K562 (cell line): ENCODE results near the gene RAB31. TPM values are rescaled to one million over a fixed set of nuclear protein-coding genes. Genes with fewer than 3 reads are reported as not detected.

Experiments
- ATAC-seq: fragments of 200-7000 bp; cut with Tn5 transposase; 3 replicates; pipeline ENCODE4 v1.9.1; 2020; ENCODE audit warnings: moderate library complexity
- BruUV-seq: library from RNA; stranded (reverse); fragments of 400-500 nt; replicated peaks from 2 replicates; lab custom pipeline; 2021; lab: Mats Ljungman, UMichigan
- CTCF ChIA-PET: fragments of 300-600 bp; formaldehyde crosslinking; extraction: SDS; loops from one replicate; lab custom pipeline; 2021; ENCODE audit warnings: low intra/inter-chr PET ratio; lab: Yijun Ruan, JAX
- POLR2A ChIA-PET: fragments of 300-600, 350-650 bp; sonication (Branson Sonifier 250); formaldehyde crosslinking; extraction: SDS; loops from one replicate; lab custom pipeline; 2021; ENCODE audit warnings: antibody characterized with exemption, inconsistent platforms; lab: Yijun Ruan, JAX
- DNase-seq, 4 experiments: peaks; one replicate each; pipeline versions ENCODE4 v3.0.0 to v3.0.0-alpha.2; 2011 to 2018; ENCODE audit warnings: low spot score in 3 of 4, mixed read lengths in 3 of 4; ENCODE audit errors: extremely low read depth in 1 of 4
- FAIRE-seq: peaks from 2 replicates; lab custom pipeline; 2011; peaks lifted over from hg19 to GRCh38; lab: Jason Lieb, UNC
- H2AFZ ChIP-seq: 2 replicates; pipeline ENCODE4 v1.6.0; 2011; ENCODE audit warnings: low read depth, low read length, control low read depth, inconsistent platforms
- H3K27ac ChIP-seq: fragments of 200-600 bp; 3 replicates; pipeline ENCODE4 v1.8.0; 2011; ENCODE audit warnings: low read depth, mild to moderate bottlenecking, control low read depth, inconsistent platforms, low read length, moderate library complexity, mixed read lengths; ENCODE audit errors: extremely low read depth
- H3K27me3 ChIP-seq, 2 experiments: fragments of 300-600 bp in 1 of 2; 2 replicates in 1 of 2; 3 replicates in 1 of 2; pipeline versions ENCODE4 v1.6.0 to v1.8.0; 2011; ENCODE audit warnings: inconsistent platforms in 2 of 2, low read length in 2 of 2, mild to moderate bottlenecking in 1 of 2, mixed read lengths in 1 of 2, moderate library complexity in 1 of 2; ENCODE audit not compliant: control insufficient read depth in 2 of 2, insufficient read depth in 2 of 2
- H3K36me3 ChIP-seq: fragments of 300-600 bp; 3 replicates; pipeline ENCODE4 v1.8.0; 2011; ENCODE audit warnings: mild to moderate bottlenecking, low read length, inconsistent platforms; ENCODE audit not compliant: control insufficient read depth, insufficient read depth
- H3K4me1 ChIP-seq, 2 experiments: fragments of 200-600 bp in 1 of 2; replicated peaks in 1 of 2; 2 replicates in 1 of 2; 3 replicates in 1 of 2; pipeline versions ENCODE4 v1.5.1 to v1.8.0; 2011; ENCODE audit warnings: inconsistent platforms in 2 of 2, low read length in 2 of 2, mild to moderate bottlenecking in 1 of 2, mixed read lengths in 1 of 2, moderate library complexity in 1 of 2; ENCODE audit not compliant: control insufficient read depth in 2 of 2, insufficient read depth in 2 of 2
- H3K4me2 ChIP-seq: 2 replicates; pipeline ENCODE4 v1.6.1; 2011; ENCODE audit warnings: low read length, control low read depth, inconsistent platforms, mixed read lengths; ENCODE audit not compliant: insufficient read depth
- H3K4me3 ChIP-seq: fragments of 200-600 bp; sonication (generic), shearing (Covaris generic); 2 replicates; pipeline ENCODE4 v1.5.1; 2016; ENCODE audit warnings: control low read depth, inconsistent platforms
- H3K79me2 ChIP-seq: fragments of 200-600 bp; 3 replicates; pipeline ENCODE4 v1.8.0; 2011; ENCODE audit warnings: low read length, inconsistent platforms; ENCODE audit not compliant: control insufficient read depth, insufficient read depth
- H3K9ac ChIP-seq, 2 experiments: 2 replicates each; pipeline versions ENCODE4 v1.6.0 to v1.6.1; 2011; ENCODE audit warnings: low read depth in 2 of 2, low read length in 2 of 2, control low read depth in 1 of 2, inconsistent platforms in 1 of 2, mild to moderate bottlenecking in 1 of 2, mixed read lengths in 1 of 2; ENCODE audit not compliant: insufficient read depth in 1 of 2
- H3K9me1 ChIP-seq: one replicate; pipeline ENCODE4 v1.6.0; 2011; ENCODE audit warnings: inconsistent platforms, mild to moderate bottlenecking, low read length, moderate library complexity; ENCODE audit not compliant: control insufficient read depth, insufficient read depth
- H3K9me3 ChIP-seq: replicated peaks from 2 replicates; pipeline ENCODE4 v1.5.1; 2011; ENCODE audit warnings: low read depth, low read length, inconsistent platforms; ENCODE audit not compliant: control insufficient read depth, insufficient read depth
- H4K20me1 ChIP-seq: replicated peaks from 2 replicates; pipeline ENCODE4 v1.6.1; 2011; ENCODE audit warnings: low read length, inconsistent platforms, mixed read lengths; ENCODE audit not compliant: control insufficient read depth, insufficient read depth
- CEBPB ChIP-seq: fragments of 450-650 bp; IDR thresholded peaks from 2 replicates; pipeline ENCODE4 v1.6.1; 2016; ENCODE audit warnings: missing genetic modification characterization, missing compliant biosample characterization
- DIDO1 ChIP-seq: fragments of 450-650 bp; IDR thresholded peaks from 2 replicates; pipeline ENCODE4 v1.6.1; 2016; ENCODE audit warnings: low read depth, missing biosample characterization, missing genetic modification characterization
- ELF4 ChIP-seq: fragments of 450-650 bp; formaldehyde crosslinking; IDR thresholded peaks from 2 replicates; pipeline ENCODE4 v1.4.0; 2022; ENCODE audit warnings: missing genetic modification characterization
- FOS ChIP-seq: IDR thresholded peaks from 3 replicates; pipeline ENCODE4 v1.6.1; 2011; ENCODE audit not compliant: insufficient read length; ENCODE audit errors: extremely low read depth
- HDAC1 ChIP-seq, 2 experiments: fragments of 450-650 bp; IDR thresholded peaks; 2 replicates each; pipeline ENCODE4 v1.6.1; 2016 to 2017; ENCODE audit warnings: inconsistent platforms in 1 of 2, mild to moderate bottlenecking in 1 of 2, moderate library complexity in 1 of 2
- JUN ChIP-seq, 2 experiments: sonication (generic) in 1 of 2; formaldehyde crosslinking in 1 of 2; IDR thresholded peaks; 2 replicates each; pipeline versions ENCODE4 v1.6.1 to v1.8.0; 2012 to 2022; ENCODE audit warnings: borderline replicate concordance in 2 of 2, mild to moderate bottlenecking in 2 of 2, improper control_type of control experiment in 1 of 2, low read depth in 1 of 2, low read length in 1 of 2, missing genetic modification reagents in 1 of 2
- JUND ChIP-seq, 2 experiments: IDR thresholded peaks; 2 replicates in 1 of 2; 3 replicates in 1 of 2; pipeline ENCODE4 v1.6.1; 2011; ENCODE audit warnings: borderline replicate concordance in 2 of 2, low read depth in 2 of 2, low read length in 2 of 2, improper control_type of control experiment in 1 of 2, missing biosample characterization in 1 of 2, missing genetic modification characterization in 1 of 2, missing genetic modification reagents in 1 of 2
- MAFF ChIP-seq: IDR thresholded peaks from 2 replicates; pipeline ENCODE4 v1.6.1; 2012; ENCODE audit warnings: low read length, improper control_type of control experiment
- MCM2 ChIP-seq: fragments of 450-650 bp; IDR thresholded peaks from 2 replicates; pipeline ENCODE4 v1.6.1; 2017; ENCODE audit warnings: low read depth, mild to moderate bottlenecking
- NR2C2 ChIP-seq, 2 experiments: fragments of 200-800 bp in 1 of 2; sonication (Bioruptor generic) in 1 of 2; sonication (generic) in 1 of 2; formaldehyde crosslinking in 1 of 2; IDR thresholded peaks; 2 replicates each; pipeline versions ENCODE4 v1.6.1 to v1.8.0; 2016 to 2022; ENCODE audit warnings: mild to moderate bottlenecking in 1 of 2, missing compliant biosample characterization in 1 of 2, missing genetic modification characterization in 1 of 2, missing genetic modification reagents in 1 of 2
- PRPF4 ChIP-seq: fragments of 200-400 bp; formaldehyde crosslinking; IDR thresholded peaks from one replicate; pipeline ENCODE4 v1.6.1; 2017; ENCODE audit warnings: low read length, low read depth, mild to moderate bottlenecking; ENCODE audit not compliant: insufficient read depth, poor library complexity, severe bottlenecking
- RAD51 ChIP-seq: fragments of 450-650 bp; IDR thresholded peaks from 2 replicates; pipeline ENCODE4 v1.7.1; 2016; ENCODE audit warnings: low read depth, mild to moderate bottlenecking, borderline replicate concordance
- SP1 ChIP-seq: sonication (generic); formaldehyde crosslinking; IDR thresholded peaks from 2 replicates; pipeline ENCODE4 v1.8.1; 2022; ENCODE audit warnings: mild to moderate bottlenecking, missing genetic modification reagents
- ZBTB7A ChIP-seq: IDR thresholded peaks from 2 replicates; pipeline ENCODE4 v1.6.1; 2011; ENCODE audit warnings: low read depth, mild to moderate bottlenecking, low read length, moderate library complexity, borderline replicate concordance; ENCODE audit not compliant: control insufficient read depth
- ZNF586 ChIP-seq: fragments of 450-650 bp; formaldehyde crosslinking; conservative IDR thresholded peaks from 2 replicates; pipeline ENCODE4 v1.4.0; 2020; ENCODE audit warnings: mild to moderate bottlenecking, moderate library complexity
- WGBS: fragments of 100-300 bp; shearing (Covaris generic); methylation state at CpG from one replicate; pipeline ENCODE4 v1.1.6; 2016; ENCODE audit warnings: low coverage, mixed read lengths; ENCODE audit not compliant: insufficient coverage; ENCODE audit errors: missing lambda C conversion rate; 5-methylcytosine and 5-hydroxymethylcytosine counted together
- in situ Hi-C: fragments of 300-500 bp; cut with MboI; formaldehyde crosslinking; loops from 4 replicates; pipeline ENCODE4 v1.15.0; 2018; ENCODE audit warnings: inconsistent platforms, mixed read lengths
- intact Hi-C: fragments of 100-400 bp; cut with micrococcal nuclease; formaldehyde crosslinking; loops from 2 replicates; pipeline ENCODE4 v1.14.2; 2022
- polyA plus RNA-seq, 8 experiments: library from polyadenylated mRNA; depleted of rRNA in 4 of 8; stranded (reverse) in 5 of 8; unstranded in 3 of 8; fragments of >200 nt; fragmentation: Nextera tagmentation in 2 of 8; fragmentation: Illumina TruSeq in 1 of 8; extraction: Ambion mirVana in 2 of 8; extraction: Trizol in 1 of 8; gene quantifications; 2 replicates each; pipeline versions ENCODE4 v1.2.1 to v1.2.3, GENCODE V29; 2011 to 2014; ENCODE audit warnings: inconsistent platforms in 1 of 8, missing spikeins in 1 of 8
- total RNA-seq, 7 experiments: library from RNA; depleted of rRNA in 6 of 7; stranded (reverse); fragments of >200 nt in 6 of 7; fragmentation: Illumina TruSeq in 2 of 7; extraction: Trizol in 2 of 7; gene quantifications; 2 replicates each; pipeline versions ENCODE4 v1.2.1 to v1.2.3, GENCODE V29; 2011 to 2021; ENCODE audit warnings: low replicate concordance in 1 of 7
- TF ChIP-seq, protein P1 (sequence below), 3 experiments: IDR thresholded peaks in 2 of 3; conservative IDR thresholded peaks in 1 of 3; 2 replicates each; pipeline ENCODE4 v1.5.1; 2011 to 2012; ENCODE audit warnings: low read length in 3 of 3, mild to moderate bottlenecking in 3 of 3, control low read depth in 2 of 3, improper control_type of control experiment in 1 of 3, inconsistent platforms in 1 of 3, low read depth in 1 of 3, mixed read lengths in 1 of 3, moderate library complexity in 1 of 3; ENCODE audit not compliant: insufficient read depth in 2 of 3

Gene RAB31
- total and polyA plus RNA-seq, 9 of the 15 experiments (the other 6 are each of a cell fraction or from before 2014, with no cell fraction given), result 20.7 to 70.4 (median 41.3) TPM

DNA sequence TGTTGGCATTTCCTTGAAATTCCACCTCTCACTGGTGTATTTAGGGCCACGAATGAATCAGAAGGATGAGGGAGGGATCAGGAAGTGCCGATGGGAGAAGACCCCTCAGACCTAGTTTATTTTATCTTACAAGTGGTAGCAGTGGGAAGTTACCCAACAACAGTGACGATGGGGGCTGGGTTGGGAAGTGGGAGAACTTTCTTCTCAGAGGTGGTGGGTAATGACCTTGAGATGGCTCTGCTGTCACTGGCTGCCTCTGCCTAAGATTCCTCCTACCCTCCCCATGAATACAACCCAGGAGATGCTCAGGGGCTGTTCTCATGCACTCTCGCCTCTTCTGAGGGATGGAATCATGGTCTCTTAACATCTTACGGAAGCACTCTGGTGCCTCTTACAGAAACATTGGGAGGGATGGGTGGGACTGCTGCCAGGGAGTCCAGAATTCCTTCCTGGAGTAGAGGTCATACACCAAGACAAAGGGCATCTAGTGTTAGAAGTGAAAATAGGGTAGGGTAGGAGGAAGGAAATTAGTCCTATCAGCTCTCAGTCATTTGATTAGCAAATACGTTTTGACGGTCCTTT, 119.2 kb downstream of the RAB31 start (continued):
- TF ChIP-seq DIDO1 (tag) (no peak), ZNF586 (CRISPR knock-in tag) (no peak)
- TF ChIP-seq, all 486 proteins: peak for 2

DNA sequence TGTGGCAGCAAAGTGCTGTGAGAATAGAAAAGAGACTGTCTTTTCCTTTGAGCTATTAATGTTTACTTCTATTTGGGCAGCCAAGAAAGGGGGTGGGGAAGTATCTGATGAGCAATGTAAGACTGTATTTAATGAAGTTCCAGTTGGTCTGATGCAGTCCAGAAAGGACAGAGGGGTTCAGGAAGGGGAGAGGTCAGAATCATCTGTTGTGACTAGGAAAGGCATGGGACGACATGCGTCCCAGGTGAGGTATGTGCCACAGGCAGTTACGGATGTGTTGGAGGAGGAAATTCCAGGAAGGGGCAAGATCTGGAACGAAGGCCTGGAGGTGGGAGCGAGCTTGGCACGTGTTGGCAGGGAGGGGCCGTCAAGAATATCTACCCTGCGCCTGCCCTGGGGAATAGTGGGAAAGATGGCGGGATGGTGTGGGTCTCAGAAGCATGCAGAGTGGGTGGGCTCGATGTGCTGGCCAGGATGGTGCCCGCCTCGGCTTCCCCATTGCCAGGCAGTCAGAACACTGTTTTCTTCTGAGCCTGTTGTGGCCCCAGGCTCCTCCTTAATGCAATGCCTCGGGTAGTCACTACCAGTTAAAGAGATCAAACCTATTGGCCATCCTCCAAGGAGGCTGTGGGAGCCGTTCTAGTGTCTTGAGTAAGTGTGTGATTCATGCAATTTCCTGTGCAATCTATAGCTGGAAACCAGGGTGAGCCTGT, 119.8 kb downstream of the RAB31 start:
- CTCF ChIA-PET, result no interaction called here
- POLR2A ChIA-PET, result interaction anchor here (0.6 to 2.7 kb wide), 17 partner anchors 10 to 131 kb away, joined by 3 to 13 read pairs (median 4); partner anchors contain the start of gene VAPA
- no peaks in the 10 kb centered on the region for H3K27me3 ChIP-seq
- H3K4me1 ChIP-seq, result peaks cover 50 to 70% of the 10 kb centered on the region in 2 experiments
- peak; percentile 92 for FAIRE-seq
- H3K27ac ChIP-seq, result peak overlapping the region; percentile 83
- in situ Hi-C loops (no loop called here), intact Hi-C loops (no loop called here)
- H3K9me1 ChIP-seq, result no peaks in the 10 kb centered on the region
- 0 out of 2 replicates have a peak overlapping the region, but pooled peaks have one; percentile 98 for H2AFZ ChIP-seq
- ATAC-seq, result peak; percentile 81
- H3K79me2 ChIP-seq, result peaks cover 19% of the 10 kb centered on the region
- H3K36me3 ChIP-seq, result 0 out of 3 replicates have a peak, but pooled peaks cover 5% of the 10 kb centered on the region
- H4K20me1 ChIP-seq, result no peaks in the 10 kb centered on the region
- H3K4me2 ChIP-seq, result peak overlapping the region; percentile 30
- no peaks in the 10 kb centered on the region for H3K9me3 ChIP-seq
- H3K9ac ChIP-seq, result peak overlapping the region; percentile 64 to 79
- DNase-seq, result peak; percentile 42 to 94 (median 62)
- no peak overlapping the region for H3K4me3 ChIP-seq
- no TSS peak for BruUV-seq
- WGBS, result 31% methylated on average over 14 of the region's 14 CpGs
- TF ChIP-seq JUND (IDR thresholded peaks at IDR 0.05; ENCODE audit: borderline replicate concordance, low read depth, low read length) (peak; percentile 88), JUND (tag; IDR thresholded peaks at IDR 0.05; ENCODE audit: borderline replicate concordance, low read depth, low read length) (peak; percentile 71; the same call in 1 of the 3 replicates), NR2C2 (CRISPR knock-in tag; IDR thresholded peaks at IDR 0.05) (no peak), NR2C2 (tag; IDR thresholded peaks at IDR 0.05) (peak; percentile 18; the same call in 1 of the 2 replicates), JUN (IDR thresholded peaks at IDR 0.05; ENCODE audit: borderline replicate concordance, low read depth, low read length) (peak; percentile 75; the same call in 1 of the 2 replicates), JUN (CRISPR knock-in tag; IDR thresholded peaks at IDR 0.05; ENCODE audit: borderline replicate concordance) (no peak), ELF4 (CRISPR knock-in tag) (peak; percentile 78; the same call in 1 of the 2 replicates), HDAC1 (IDR thresholded peaks at IDR 0.05) (0 out of 4 replicates have a peak, but pooled peaks of 1 of the 2 experiments have one; percentile 6), MAFF (0 out of 2 replicates have a peak, but pooled peaks have one; percentile 9), ZBTB7A (no peak), FOS (peak; percentile 33), RAD51 (no peak), CEBPB (tag) (peak; percentile 91), MCM2 (no peak), PRPF4 (no peak), SP1 (no peak)
- TF ChIP-seq, protein P1, sequence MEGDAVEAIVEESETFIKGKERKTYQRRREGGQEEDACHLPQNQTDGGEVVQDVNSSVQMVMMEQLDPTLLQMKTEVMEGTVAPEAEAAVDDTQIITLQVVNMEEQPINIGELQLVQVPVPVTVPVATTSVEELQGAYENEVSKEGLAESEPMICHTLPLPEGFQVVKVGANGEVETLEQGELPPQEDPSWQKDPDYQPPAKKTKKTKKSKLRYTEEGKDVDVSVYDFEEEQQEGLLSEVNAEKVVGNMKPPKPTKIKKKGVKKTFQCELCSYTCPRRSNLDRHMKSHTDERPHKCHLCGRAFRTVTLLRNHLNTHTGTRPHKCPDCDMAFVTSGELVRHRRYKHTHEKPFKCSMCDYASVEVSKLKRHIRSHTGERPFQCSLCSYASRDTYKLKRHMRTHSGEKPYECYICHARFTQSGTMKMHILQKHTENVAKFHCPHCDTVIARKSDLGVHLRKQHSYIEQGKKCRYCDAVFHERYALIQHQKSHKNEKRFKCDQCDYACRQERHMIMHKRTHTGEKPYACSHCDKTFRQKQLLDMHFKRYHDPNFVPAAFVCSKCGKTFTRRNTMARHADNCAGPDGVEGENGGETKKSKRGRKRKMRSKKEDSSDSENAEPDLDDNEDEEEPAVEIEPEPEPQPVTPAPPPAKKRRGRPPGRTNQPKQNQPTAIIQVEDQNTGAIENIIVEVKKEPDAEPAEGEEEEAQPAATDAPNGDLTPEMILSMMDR (IDR thresholded peaks at IDR 0.05 in 2 of 3, conservative IDR thresholded peaks at IDR 0.05 in 1 of 3; ENCODE audit: insufficient read depth in 2 of 3, low read depth in 1 of 3, low read length in 3 of 3), result no peak
